GM12801 (cell line): ENCODE data around the gene MACO1.

Experiments used
- TF ChIP-seq, protein P1 (sequence below): IDR thresholded peaks from one replicate; pipeline ENCODE4 v1.5.1; 2011; ENCODE audit warnings: control low read depth; ENCODE audit not compliant: insufficient read length; ENCODE audit errors: extremely low read depth

The MACO1 gene

DNA sequence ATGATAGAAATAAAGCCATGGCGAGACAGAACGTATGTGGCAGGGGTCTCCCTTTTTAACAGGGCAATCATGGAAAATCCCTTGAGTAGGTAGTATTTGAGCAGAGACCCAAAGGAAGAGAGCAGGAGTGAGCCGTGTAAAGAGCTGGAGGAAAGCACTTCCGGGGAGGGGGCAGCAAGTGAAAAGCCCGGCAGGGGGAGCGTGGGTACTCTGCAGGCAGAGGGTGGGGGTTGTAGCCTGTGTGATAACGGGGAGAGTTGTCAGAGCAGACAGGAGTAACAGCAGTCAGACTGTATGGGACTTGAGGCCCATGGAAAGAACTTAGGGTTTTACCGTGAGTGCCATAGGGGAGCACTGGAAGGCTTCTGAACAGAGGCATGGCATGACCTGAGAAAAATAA is 61.6 kb downstream of the MACO1 start:
- TF ChIP-seq, protein P1, sequence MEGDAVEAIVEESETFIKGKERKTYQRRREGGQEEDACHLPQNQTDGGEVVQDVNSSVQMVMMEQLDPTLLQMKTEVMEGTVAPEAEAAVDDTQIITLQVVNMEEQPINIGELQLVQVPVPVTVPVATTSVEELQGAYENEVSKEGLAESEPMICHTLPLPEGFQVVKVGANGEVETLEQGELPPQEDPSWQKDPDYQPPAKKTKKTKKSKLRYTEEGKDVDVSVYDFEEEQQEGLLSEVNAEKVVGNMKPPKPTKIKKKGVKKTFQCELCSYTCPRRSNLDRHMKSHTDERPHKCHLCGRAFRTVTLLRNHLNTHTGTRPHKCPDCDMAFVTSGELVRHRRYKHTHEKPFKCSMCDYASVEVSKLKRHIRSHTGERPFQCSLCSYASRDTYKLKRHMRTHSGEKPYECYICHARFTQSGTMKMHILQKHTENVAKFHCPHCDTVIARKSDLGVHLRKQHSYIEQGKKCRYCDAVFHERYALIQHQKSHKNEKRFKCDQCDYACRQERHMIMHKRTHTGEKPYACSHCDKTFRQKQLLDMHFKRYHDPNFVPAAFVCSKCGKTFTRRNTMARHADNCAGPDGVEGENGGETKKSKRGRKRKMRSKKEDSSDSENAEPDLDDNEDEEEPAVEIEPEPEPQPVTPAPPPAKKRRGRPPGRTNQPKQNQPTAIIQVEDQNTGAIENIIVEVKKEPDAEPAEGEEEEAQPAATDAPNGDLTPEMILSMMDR: no peak

DNA sequence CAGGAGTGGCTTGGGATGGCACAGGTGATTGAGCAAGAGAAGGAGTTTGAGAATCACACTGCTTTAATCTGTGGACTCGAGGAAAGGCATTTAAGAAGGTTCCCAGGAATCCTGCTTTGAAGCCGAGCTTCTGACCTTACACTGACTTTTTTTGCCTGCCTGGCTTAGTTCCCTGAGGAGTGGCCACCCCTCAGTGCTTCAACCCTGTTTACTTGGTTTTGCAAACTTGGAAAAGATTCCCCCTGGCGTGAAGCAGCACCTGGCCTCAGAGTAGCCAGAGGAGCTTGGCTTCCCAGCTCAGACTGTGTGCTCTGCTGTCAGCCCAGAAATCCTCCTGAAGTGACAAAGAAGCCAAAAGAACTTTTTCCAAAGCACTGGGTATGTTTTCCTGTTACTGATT is 64.3 kb downstream of the MACO1 start:
- TF ChIP-seq, protein P1: no peak

DNA sequence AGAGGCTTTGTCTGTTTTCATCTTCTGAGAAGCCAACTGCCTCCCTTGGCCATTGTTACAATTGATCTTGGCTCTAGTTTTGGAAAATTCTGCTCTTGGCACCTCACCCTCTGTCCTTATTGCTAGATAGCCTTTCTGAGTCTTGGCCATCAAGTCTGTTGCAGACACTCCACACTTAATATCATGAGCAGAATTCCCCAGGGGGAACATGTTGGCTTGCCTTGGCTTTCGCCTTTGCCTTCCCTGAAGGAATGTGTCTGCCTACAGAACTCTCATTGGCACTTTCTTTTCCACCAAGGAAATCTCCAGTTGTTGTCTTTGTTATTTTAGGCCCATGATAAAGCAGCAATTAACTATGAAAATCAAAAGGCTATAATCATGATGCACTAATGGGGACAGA is 70.0 kb downstream of the MACO1 start:
- TF ChIP-seq, protein P1: no peak

DNA sequence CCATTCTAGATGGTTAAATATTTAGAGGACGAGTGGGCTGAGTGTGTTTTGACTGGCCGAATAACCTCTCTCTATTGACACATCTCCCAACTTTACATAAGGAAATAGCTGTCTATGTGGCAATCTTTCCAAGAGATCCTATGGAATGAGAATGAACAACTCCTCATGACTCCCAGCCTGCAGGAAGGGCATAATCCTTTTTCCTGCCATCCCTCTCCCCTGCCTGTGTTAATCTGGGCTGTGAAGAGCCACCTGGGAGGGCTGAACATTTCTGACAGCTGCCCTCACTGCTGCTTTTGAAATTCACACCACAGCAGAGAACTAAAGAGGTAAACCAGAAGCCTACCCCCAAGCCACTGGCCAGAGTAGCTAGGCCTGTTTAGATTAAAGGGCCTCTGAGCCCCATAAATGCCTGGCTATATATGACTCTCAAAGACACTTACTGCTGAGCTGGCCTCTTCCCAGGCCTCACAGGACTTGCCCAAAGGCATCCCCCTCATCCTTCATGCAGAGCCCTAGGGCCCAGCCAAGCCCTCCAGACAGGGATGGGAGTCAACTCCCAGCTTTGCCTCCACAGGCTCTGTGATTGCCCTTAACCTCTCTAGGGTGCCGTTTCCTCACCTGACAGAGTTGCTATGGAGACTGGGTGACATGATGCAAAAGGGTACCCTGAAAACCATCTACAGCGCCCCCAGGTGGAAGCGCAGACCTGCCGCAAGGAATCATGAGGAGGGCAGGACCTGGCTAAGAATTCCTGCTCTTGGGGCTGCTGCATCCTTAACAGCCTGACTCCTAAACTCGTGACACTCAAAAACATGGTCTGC is 70.8 kb downstream of the MACO1 start:
- TF ChIP-seq, protein P1: no peak

DNA sequence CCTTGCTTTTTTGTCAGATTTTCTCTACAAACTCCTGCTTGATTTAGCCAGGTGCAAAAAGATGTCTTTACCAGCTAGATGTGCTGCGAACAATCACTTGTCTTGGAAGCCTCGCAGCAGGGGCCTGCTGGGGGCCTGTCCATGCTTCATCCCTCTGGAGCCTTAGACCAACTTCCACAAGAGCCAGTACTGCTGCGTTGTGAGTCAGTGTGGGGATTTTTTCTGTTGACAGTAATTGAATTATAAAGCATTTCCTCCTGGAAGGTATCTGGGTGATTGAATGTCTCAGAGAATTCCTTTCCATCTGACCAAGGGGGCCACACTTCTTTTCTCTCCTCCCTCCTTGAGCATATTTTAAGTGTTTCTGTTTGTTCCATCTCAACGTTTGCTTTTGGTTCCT is 72.3 kb downstream of the MACO1 start:
- TF ChIP-seq, protein P1: no peak

DNA sequence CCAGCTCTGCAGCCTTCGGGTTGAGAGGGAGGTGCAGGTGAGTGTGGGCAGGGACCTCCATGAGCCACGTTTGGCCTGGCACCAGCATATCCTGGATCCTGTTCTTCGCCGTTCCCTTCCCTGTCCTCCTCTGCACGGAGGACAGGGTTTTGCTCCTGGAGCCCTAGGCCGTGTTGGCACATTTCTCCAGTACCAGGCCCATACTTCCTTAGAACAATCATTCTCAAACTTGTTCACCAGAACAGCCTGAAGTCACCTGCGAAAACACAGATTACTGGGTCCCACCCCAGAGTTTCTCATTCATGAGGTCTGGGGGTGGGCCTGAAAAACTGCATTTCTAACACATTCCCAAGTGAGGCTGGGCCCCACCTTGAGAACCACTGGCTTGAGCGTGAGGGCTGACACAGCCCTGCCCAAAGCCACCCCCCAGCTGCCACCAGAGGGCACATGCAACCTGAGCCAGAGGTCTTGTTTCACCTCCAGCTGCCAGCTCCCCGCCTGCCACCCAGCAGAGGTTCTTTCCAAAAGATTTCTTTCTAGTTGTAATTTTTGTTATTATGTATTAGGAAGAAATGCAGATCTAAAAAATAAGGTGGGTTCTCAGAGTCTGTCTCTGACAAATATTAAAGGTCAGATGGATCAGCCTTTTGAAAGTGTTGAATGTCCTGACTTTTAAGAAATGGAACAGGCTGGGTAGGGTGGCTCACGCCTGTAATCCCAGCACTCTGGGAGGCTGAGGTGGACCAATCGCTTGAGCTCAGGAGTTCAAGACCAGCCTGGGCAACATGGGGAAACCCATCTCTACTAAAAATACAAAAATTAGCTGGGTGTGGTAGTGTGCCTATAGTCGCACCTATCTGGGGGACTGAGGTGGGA is 73.1 kb downstream of the MACO1 start:
- TF ChIP-seq, protein P1: no peak
